Measurements from ENCODE around the gene TNFAIP3. TPM values are rescaled to one million over a fixed set of nuclear protein-coding genes. Genes with fewer than 3 reads are reported as not detected.

The TNFAIP3 gene
- 11.7 and 23.4 TPM in 2 replicates for total RNA-seq

DNA sequence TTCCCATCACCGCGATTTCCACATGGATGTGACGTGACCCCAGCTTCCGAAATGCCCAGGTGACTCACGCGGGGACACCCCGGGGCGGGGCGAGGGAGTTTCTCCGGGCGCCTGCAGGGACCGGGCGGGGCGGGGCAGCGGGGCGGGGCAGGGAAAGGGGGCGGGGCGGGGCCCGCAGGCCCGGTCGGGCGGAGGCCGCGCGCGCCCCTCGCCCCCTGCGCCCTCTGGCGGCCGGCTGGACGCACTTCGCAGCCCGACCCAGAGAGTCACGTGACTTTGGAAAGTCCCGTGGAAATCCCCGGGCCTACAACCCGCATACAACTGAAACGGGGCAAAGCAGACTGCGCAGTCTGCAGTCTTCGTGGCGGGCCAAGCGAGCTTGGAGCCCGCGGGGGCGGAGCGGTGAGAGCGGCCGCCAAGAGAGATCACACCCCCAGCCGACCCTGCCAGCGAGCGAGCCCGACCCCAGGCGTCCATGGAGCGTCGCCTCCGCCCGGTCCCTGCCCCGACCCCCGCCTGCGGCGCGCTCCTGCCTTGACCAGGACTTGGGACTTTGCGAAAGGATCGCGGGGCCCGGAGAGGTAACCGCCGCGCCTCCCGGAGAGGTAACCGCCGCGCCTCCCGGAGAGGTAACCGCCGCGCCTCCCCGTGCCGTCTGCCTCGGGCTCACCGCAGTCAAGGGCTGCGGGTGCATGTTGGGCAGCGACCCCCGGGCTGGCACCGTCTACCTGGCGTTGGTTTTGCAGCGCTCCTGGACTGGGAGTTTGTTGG, at the start of gene TNFAIP3:
TSS of gene TNFAIP3 (plus strand) at position 346 of the 771 bp plus-strand sequence. CDS start 3,969 bp downstream, outside the sequence.

Other genes starting within 250 kb of the TNFAIP3 start
- 10.7 and 15.6 TPM in 2 replicates for gene PERP, start 240.2 kb downstream of the TNFAIP3 start, total RNA-seq